Measurements from ENCODE around the gene TCEAL8.

TCEAL8 gene

DNA sequence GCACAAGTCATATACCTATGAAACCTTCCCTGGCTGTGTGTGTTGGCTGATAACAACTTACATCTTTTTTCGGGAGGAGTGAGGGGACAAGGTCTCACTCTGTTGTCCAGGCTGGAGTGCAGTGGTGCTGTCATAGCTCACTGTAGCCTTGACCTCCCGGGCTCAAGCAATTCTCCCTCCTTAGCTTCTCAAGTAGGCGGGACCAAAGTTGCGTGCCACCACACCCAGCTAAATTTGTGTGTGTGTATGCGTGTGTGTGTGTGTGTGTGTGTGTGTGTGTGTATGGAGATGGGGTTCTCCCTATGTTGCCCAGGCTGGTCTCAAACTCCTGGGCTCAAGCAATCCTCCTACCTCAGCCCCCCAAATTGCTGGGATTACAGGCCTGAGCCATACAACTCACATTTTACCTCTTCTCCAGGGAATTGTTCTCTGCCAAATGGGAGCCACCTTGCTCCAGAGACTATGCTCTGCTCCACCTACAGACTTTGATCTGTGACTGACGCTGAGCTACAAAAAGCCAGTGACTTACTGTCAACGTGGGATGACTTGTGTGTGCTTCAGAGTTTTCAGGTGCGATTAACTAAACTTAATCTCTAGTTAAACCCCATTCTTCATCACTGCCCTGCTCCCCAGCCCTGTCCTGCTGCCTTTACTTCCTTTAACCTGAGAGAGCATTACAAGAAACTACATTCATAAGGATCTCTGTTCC, 42.1 kb downstream of the TCEAL8 start:
- no peak for DNase-seq

DNA sequence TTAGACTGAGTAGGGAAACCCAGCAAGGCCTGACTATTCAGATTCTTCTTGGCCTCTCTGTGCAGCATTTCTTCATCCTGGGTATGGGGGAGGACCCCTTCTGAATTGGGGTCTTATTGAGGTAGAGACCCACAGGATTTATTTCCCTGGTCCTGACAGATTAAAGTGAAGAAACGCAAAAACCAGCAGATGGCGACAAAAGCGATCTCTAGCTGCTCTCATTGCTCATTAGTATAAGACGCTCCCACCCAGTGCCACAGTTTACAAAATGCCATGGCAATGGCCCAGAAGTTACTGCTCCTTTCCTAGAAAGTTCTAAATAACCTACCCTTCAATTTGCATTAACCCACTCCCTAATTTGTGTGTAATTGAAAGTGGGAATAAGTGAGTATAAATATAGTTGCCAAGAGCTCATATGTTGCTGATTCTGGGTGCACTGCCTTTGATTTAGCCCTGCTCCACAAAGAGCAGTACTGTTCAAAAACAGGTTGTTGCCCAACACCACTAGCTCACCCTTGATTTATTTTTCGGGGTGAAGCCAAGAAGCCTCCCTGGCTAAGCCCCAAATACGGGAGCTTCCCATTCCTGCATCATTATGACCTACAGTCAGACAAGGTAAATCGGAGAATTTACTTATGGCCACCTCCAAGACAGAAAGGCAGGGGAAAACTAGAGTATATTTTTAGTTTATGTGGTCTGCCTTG, 43.8 kb downstream of the TCEAL8 start:
- peak; percentile 24 for DNase-seq

DNA sequence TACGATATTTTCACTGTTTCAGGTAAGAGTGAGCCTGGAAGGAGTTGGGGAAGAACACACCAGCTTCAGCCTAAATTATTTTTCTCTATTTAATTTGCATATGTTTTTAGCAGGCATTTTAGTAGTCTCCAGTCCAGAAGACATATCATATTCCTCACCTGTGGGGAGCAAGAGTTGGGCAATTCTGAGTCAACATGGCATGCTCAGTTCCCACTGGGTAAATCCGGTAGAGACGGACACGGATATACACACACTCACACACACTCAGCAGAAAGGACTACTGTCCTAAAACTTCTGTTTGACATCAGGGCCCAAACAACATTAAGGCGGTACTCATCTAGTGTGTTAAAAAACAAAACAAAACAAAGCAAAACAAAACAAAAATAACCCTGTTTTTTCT, 44.9 kb downstream of the TCEAL8 start:
- no peak for DNase-seq

All from stimulated activated CD4-positive, alpha-beta T cell treated with anti-CD3 and anti-CD28 coated beads, Interleukin-12 subunit alpha, Interleukin-12 subunit beta, amount 100 ng/mL, for 4 hours (primary cell).